Embryonic facial prominence (tissue), 1 donor: ENCODE measurements around the gene MRPL12.

Source experiments
- DNase-seq: peaks from one replicate; pipeline ENCODE4 v3.0.0-alpha.2; 2016; ENCODE audit errors: extremely low spot score

The MRPL12 gene

GRCh38 chr17:81682565-81683207 is 20.5 kb upstream of the MRPL12 start:
- peak; percentile 18 for DNase-seq

GRCh38 chr17:81683208-81683583 is 20.0 kb upstream of the MRPL12 start:
- DNase-seq, result no peak

- peak; percentile 97 for DNase-seq
Observed at GRCh38 chr17:81683584-81684441, 19.4 kb upstream of the MRPL12 start, which contains the start of the genes ARL16 and HGS. Gene ARL16 (minus strand): TSS chr17:81683797. CDS start chr17:81683753, 44 bp downstream. Gene HGS (plus strand): TSS chr17:81684011. CDS start chr17:81684067, 56 bp downstream.

- no peak for DNase-seq
Observed at GRCh38 chr17:81684442-81684911, 18.7 kb upstream of the MRPL12 start.

GRCh38 chr17:81685108-81685507 is 18.1 kb upstream of the MRPL12 start:
- no peak for DNase-seq

- no peak for DNase-seq
Observed at GRCh38 chr17:81686614-81687013, 16.6 kb upstream of the MRPL12 start.

GRCh38 chr17:81687770-81688541 is 15.2 kb upstream of the MRPL12 start:
- no peak for DNase-seq

- DNase-seq, result no peak
Observed at GRCh38 chr17:81688616-81689015, 14.6 kb upstream of the MRPL12 start.

GRCh38 chr17:81690066-81690465 is 13.1 kb upstream of the MRPL12 start:
- DNase-seq, result no peak

- no peak for DNase-seq
Observed at GRCh38 chr17:81690549-81690948, 12.6 kb upstream of the MRPL12 start.

GRCh38 chr17:81691196-81691595 is 12.0 kb upstream of the MRPL12 start:
- no peak for DNase-seq

GRCh38 chr17:81691608-81692007 is 11.6 kb upstream of the MRPL12 start:
- no peak for DNase-seq

- DNase-seq, result no peak
Observed at GRCh38 chr17:81693509-81694210, 9.5 kb upstream of the MRPL12 start.

GRCh38 chr17:81694810-81695209 is 8.4 kb upstream of the MRPL12 start:
- no peak for DNase-seq

- no peak for DNase-seq
Observed at GRCh38 chr17:81695211-81695610, 8.0 kb upstream of the MRPL12 start.

- no peak for DNase-seq
Observed at GRCh38 chr17:81695801-81696200, 7.4 kb upstream of the MRPL12 start.

- no peak for DNase-seq
Observed at GRCh38 chr17:81696218-81696941, 6.8 kb upstream of the MRPL12 start.

GRCh38 chr17:81697261-81698044 is 5.7 kb upstream of the MRPL12 start:
- no peak for DNase-seq

- no peak for DNase-seq
Observed at GRCh38 chr17:81700353-81701287, 2.5 kb upstream of the MRPL12 start.
